GM19468 (cell line): Measurements from ENCODE around the gene SLC37A1.

Source experiments
- ATAC-seq: cut with Tn5 transposase; IDR thresholded peaks from one replicate; pipeline ENCODE4 v1.9.1; 2021; ENCODE audit warnings: mild to moderate bottlenecking, moderate library complexity, moderate number of reproducible peaks; ENCODE audit not compliant: unreplicated experiment; ENCODE audit errors: extremely low read depth

SLC37A1 gene

DNA sequence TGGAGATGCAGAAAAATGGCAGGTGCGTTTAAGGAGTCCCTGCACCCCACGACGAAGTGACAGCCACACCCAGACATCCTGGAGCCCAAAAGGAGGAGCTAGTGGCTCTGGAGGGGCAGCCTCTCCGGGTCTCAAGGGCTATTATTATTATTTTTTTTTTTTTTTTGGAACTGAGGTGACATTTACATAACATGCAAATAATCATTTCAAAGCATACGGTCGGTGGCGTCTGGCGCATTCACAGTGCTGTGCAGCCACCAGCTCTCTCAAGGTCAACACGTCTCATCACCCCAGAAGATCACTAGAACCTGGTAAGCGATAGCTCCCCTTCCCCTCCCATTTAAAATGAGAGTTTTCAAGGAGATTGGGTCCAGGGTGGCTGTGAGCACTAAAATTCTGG is 72.2 kb downstream of the SLC37A1 start:
- no peak for ATAC-seq

DNA sequence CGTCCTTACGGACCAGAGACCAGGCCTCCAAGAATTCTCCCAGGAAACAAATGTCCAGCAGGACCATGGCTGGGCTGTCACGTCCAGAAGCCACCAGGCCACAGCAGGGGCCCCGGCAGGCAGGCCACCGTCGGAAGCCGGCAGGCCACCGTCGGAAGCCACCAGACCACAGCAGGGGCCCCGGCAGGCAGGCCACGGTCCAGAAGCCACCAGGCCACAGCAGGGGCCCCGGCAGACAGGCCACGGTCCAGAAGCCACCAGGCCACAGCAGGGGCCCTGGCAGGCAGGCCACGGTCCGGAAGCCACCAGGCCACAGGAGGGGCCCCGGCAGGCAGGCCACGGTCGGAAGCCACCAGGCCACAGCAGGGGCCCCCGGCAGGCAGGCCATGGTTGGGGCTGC is 72.8 kb downstream of the SLC37A1 start:
- ATAC-seq = no peak

DNA sequence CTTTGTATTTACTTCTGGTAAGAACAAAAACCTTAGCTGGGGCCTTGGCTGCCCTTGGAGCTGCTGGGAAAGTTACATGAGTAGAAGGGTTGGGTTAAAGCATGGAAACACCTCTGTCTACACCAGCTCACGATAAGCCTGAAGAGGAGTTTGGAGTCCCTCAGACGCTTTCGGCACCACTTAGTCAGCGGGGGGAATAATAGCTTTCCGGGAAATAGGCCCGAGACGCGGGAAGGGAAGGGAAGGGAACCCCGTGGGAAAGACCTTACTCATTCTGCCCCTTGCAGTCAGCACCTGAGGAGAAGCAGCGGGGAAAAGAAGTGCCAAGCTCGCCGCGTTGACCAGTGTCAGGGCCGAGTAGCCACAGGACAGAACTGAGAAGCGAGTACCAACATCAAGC is 73.4 kb downstream of the SLC37A1 start:
- no peak for ATAC-seq

DNA sequence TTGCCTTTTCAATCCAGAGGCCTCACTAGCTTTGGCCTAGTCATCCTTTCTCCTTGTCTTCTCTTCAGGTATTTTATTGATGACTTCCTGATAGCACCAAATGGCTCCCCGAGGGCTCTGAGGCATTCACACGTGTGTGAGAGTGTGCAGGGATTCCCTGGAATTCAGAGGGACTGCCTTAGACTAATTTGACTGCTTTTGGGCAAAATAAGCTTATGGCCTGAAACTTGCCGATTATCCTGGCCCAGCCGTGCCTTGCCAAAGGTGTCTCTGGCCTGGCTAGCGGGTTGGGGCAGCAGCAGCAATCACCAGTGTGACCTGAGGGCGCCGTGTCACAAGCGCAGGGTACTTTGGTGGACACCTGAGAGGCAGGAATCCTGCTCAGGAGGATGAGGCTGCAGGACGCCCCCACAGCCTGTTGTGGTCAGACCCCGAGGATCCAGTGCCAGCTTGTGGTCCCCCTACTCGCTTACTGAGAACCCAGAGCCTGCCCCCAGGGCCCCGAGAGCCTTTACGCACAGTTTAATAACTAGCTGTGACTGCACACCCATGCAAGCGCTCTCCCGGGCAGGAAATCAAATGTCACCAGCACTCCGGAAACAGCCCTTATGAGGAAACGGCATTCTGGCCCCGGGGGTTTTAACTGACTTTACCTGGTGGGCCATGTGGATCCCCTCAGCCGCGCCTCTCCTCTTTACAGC is 76.9 kb downstream of the SLC37A1 start:
- no peak for ATAC-seq

- no peak for ATAC-seq
Observed at GRCh38 chr21:42591170-42591869, 77.7 kb downstream of the SLC37A1 start.

DNA sequence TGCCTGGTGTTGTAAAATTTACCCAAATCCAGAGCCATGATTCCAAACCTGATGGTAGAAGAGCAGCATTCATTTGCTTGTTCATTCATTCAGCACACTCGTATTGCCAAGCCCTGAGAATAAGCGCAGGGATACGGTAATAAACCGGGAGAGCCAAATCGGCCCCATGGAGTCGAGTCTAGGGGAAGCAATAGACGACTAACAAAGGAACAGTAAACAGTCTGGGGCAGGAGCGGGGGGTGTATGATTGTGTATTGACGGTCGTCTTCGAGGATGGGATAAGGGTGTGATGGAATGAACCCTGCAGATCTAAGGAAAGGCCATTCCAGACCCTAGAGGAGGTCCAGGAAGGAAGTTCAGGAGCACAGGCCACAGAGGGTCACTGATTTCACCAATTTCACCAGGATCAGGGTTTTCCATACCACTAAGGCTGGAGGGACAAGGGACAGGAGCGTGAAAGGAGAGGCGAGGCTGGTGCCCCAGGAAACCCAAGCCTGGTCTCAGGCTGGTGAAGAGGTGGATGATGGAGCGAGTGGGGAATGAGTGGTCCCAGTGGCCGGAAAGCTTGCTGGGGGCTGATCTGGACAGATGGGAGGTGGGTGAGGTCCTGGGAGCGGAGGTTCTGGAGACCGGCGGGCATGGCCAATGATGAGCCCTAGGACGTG is 78.6 kb downstream of the SLC37A1 start:
- no peak for ATAC-seq

DNA sequence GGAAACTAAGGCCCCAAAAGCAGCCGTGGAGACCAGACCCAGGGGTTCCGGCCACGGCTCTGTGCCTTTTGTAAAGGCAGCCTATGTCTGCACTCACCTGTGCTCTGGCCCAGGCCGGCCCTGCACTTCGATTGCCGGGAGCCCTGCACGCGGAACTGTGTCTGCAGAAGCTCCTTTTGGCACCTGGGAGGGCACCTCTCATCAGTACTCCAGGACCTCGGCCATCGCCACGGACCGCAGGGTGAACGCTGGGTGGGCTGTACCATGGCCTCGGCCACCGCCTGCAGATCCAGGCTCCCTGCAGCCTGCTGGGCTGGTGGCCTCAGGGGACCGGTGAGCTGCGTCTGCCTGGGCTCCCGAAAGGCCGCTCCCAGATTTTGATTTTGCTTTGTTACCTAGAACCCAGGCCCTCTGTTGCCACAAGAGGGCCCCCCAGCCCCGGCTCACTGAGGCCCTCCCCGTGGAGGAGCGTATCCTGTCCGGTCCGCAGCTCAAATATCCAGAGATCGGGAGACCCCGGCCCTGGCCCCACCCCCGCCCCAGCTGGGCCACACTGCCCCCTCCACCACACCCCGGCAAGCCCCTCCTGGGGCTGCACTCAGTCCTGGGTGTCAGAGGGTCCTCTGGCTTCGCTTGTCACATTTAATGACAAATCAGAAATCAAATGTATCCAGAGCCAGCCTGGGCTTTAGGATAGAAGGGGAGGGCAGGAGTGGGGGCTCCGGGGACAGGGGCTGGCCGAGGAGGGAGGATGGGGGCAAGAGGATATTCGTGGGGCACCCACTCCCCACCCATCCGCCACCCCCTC is 79.6 kb downstream of the SLC37A1 start:
- ATAC-seq = no peak

- ATAC-seq = no peak
Observed at GRCh38 chr21:42594616-42595282, 81.1 kb downstream of the SLC37A1 start.

- ATAC-seq = no peak
Observed at GRCh38 chr21:42595283-42596187, 81.9 kb downstream of the SLC37A1 start.

DNA sequence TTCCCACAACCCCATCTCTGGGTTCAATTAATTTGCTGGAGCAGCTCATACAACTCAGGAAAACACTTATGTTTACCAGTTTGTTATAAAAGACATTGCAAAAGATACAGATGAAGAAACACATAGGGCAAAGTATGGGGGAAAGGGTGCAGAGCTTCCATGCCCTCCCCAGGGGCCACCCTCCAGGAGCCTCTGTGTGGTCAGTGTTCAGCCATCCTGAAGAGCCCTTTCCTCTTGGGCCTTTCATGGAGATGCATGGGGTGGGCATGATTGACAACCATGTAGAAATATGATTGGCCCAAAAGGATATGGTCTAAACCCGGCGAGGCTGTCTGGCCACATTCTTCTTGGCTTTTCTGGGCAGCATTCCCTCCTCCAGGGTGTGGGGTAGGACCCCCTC is 83.0 kb downstream of the SLC37A1 start:
- ATAC-seq = no peak

DNA sequence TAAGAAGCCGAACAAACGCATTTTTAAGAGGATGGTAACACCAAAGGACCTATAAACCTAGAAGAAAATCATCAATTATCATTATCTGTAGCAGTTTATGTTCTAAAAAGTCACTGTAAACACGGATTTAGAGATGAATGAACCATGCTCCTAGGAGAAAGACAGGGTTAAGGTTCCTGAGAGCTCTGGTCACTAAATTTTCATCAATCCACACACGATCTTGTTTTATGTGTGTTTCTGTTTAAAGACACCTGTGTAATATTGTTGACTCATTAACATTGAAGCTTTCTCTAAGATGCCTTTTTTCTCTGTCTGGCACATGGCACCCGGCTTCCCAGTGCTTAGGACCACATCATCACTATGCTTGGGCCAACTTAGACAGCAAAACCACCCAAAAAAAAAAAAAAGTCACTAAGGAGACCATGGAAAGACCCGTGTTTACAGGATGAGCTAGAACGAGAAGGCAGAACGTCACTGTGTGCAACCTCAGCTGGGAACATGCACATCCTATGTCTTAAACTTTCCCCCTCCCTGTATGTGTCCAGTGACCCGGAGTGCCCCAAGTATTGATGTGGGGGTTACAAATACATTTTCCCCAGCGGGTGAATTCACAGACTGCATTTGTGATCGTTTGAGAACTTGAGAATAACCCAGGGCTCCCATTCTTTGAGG is 84.0 kb downstream of the SLC37A1 start:
- ATAC-seq = no peak

- ATAC-seq = no peak
Observed at GRCh38 chr21:42598159-42598735, 84.6 kb downstream of the SLC37A1 start.

GRCh38 chr21:42599486-42599885 is 85.8 kb downstream of the SLC37A1 start:
- ATAC-seq = no peak

DNA sequence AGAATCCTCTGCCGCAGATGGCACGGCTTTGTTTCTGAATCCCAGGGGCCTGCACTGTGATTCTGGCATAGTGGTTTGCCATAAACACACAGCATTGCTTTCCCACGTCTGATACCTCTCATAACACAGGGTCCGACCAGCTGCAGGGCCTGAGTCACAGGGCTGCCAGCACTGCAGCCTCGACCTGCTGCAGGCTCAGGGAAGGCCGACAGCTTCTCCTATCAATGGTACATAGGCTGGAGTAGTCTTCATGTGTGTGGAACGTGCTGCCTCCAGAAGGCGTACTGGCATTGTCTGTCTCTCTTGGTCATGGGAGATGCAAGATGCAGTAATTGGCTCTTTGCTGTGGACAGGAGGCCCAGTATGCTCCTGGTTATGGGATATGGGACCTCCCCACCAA is 86.3 kb downstream of the SLC37A1 start:
- no peak for ATAC-seq

DNA sequence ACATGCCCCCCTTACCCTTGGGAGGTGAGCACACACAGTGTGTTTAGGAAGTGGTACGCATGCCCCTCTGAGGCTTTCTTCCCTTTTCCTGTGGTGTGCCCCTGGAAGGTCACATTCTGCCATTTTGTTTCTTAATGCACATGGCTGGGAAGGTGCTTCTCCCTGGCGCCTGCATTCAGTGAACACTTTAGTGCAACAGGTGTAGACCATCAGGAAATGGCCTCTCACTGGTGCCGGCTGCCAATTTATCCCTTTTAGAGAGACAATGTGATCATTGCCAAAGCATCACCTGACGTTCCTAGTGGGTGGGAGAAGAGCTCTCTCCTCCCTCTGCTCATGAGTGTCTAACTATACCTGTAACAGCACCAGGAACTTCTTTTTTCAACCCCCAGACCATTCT is 88.0 kb downstream of the SLC37A1 start:
- ATAC-seq = no peak

DNA sequence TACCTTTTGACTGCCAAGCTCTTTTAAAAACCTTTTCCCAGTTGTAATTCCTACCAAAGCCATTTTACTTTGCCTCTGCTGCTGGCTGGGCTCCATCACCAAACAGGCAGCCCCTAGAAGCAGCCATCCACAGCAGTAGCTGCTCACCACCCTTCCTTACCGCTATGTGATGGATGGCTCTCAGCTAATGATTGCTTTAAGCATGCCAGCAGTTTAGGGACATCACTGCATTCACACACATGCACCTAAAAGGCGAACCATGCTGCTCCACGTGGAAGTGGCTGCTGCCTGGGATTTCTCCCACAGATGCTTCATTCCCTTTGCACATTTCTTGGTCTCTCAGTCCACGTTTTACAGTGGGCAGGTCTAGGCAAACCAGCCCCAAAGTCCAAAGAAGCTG is 93.5 kb downstream of the SLC37A1 start:
- no peak for ATAC-seq

GRCh38 chr21:42607525-42608102 is 94.0 kb downstream of the SLC37A1 start:
- ATAC-seq = no peak

DNA sequence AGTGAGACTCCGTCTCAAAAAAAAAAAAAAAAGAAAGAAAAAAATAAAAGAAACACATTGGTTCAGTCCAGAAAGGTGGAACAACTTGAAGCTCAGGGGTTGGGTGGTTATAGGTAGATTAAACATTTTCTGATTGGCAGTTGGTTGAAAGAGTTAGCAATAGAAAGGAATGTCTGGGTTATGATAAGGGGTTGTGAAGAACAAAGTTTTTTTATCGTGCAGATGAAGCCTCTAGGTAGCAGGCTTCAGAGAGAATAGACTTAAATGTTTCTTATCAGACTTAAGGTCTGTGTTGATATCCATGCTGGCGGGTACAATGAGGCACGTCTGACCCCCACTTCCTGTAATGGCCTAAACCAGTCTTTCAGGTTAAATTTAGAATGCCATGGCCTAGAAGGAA is 94.8 kb downstream of the SLC37A1 start:
- no peak for ATAC-seq
